K562 (cell line): ENCODE data around the gene NOD1. TPM values are rescaled to one million over a fixed set of nuclear protein-coding genes. Genes with fewer than 3 reads are reported as not detected.

Experiments
- NFRKB ChIP-seq: fragments of 450-650 bp; IDR thresholded peaks from 2 replicates; pipeline ENCODE4 v1.6.1; 2016; ENCODE audit warnings: low read depth
- ZC3H4 ChIP-seq: sonication (generic); formaldehyde crosslinking; IDR thresholded peaks from 2 replicates; pipeline ENCODE4 v1.9.0; 2021; ENCODE audit warnings: missing genetic modification reagents, borderline replicate concordance
- polyA plus RNA-seq, 8 experiments: library from polyadenylated mRNA; depleted of rRNA in 4 of 8; stranded (reverse) in 5 of 8; unstranded in 3 of 8; fragments of >200 nt; fragmentation: Nextera tagmentation in 2 of 8; fragmentation: Illumina TruSeq in 1 of 8; extraction: Ambion mirVana in 2 of 8; extraction: Trizol in 1 of 8; gene quantifications; 2 replicates each; pipeline versions ENCODE4 v1.2.1 to v1.2.3, GENCODE V29; 2011 to 2014; ENCODE audit warnings: inconsistent platforms in 1 of 8, missing spikeins in 1 of 8
- total RNA-seq, 7 experiments: library from RNA; depleted of rRNA in 6 of 7; stranded (reverse); fragments of >200 nt in 6 of 7; fragmentation: Illumina TruSeq in 2 of 7; extraction: Trizol in 2 of 7; gene quantifications; 2 replicates each; pipeline versions ENCODE4 v1.2.1 to v1.2.3, GENCODE V29; 2011 to 2021; ENCODE audit warnings: low replicate concordance in 1 of 7
- TF ChIP-seq, protein P1 (sequence below): fragments of 450-650 bp; IDR thresholded peaks from 2 replicates; pipeline ENCODE4 v1.6.1; 2016; ENCODE audit warnings: mild to moderate bottlenecking, moderate library complexity
- TF ChIP-seq, protein P2 (sequence below): fragments of 450-650 bp; formaldehyde crosslinking; IDR thresholded peaks from 2 replicates; pipeline ENCODE4 v1.4.0; 2020; ENCODE audit warnings: mild to moderate bottlenecking, moderate library complexity

Gene NOD1
- total and polyA plus RNA-seq, 9 of the 15 experiments (the other 6 are each of a cell fraction or from before 2014, with no cell fraction given), result 0.34 to 7.1 (median 4.7) TPM

DNA sequence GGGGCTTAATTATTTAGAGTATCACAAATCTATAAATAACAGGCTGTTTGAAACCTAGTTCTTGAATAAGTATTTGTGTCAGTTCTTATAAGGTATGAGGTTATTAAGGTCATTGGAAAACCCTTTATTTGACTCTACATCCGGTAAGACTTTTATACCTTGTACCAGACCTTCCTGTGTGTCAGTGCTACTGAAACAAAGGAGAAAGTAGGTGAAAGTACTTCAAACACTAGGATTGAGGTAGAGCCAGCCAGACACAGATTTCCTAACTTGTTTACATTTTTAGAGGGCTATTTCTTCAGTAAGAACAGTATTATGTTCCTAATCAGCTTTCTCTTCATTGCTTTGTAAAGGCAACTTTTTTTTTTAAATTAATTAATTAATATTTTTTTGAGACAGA, 100.3 kb downstream of the NOD1 start (continued):
- TF ChIP-seq, protein P1, sequence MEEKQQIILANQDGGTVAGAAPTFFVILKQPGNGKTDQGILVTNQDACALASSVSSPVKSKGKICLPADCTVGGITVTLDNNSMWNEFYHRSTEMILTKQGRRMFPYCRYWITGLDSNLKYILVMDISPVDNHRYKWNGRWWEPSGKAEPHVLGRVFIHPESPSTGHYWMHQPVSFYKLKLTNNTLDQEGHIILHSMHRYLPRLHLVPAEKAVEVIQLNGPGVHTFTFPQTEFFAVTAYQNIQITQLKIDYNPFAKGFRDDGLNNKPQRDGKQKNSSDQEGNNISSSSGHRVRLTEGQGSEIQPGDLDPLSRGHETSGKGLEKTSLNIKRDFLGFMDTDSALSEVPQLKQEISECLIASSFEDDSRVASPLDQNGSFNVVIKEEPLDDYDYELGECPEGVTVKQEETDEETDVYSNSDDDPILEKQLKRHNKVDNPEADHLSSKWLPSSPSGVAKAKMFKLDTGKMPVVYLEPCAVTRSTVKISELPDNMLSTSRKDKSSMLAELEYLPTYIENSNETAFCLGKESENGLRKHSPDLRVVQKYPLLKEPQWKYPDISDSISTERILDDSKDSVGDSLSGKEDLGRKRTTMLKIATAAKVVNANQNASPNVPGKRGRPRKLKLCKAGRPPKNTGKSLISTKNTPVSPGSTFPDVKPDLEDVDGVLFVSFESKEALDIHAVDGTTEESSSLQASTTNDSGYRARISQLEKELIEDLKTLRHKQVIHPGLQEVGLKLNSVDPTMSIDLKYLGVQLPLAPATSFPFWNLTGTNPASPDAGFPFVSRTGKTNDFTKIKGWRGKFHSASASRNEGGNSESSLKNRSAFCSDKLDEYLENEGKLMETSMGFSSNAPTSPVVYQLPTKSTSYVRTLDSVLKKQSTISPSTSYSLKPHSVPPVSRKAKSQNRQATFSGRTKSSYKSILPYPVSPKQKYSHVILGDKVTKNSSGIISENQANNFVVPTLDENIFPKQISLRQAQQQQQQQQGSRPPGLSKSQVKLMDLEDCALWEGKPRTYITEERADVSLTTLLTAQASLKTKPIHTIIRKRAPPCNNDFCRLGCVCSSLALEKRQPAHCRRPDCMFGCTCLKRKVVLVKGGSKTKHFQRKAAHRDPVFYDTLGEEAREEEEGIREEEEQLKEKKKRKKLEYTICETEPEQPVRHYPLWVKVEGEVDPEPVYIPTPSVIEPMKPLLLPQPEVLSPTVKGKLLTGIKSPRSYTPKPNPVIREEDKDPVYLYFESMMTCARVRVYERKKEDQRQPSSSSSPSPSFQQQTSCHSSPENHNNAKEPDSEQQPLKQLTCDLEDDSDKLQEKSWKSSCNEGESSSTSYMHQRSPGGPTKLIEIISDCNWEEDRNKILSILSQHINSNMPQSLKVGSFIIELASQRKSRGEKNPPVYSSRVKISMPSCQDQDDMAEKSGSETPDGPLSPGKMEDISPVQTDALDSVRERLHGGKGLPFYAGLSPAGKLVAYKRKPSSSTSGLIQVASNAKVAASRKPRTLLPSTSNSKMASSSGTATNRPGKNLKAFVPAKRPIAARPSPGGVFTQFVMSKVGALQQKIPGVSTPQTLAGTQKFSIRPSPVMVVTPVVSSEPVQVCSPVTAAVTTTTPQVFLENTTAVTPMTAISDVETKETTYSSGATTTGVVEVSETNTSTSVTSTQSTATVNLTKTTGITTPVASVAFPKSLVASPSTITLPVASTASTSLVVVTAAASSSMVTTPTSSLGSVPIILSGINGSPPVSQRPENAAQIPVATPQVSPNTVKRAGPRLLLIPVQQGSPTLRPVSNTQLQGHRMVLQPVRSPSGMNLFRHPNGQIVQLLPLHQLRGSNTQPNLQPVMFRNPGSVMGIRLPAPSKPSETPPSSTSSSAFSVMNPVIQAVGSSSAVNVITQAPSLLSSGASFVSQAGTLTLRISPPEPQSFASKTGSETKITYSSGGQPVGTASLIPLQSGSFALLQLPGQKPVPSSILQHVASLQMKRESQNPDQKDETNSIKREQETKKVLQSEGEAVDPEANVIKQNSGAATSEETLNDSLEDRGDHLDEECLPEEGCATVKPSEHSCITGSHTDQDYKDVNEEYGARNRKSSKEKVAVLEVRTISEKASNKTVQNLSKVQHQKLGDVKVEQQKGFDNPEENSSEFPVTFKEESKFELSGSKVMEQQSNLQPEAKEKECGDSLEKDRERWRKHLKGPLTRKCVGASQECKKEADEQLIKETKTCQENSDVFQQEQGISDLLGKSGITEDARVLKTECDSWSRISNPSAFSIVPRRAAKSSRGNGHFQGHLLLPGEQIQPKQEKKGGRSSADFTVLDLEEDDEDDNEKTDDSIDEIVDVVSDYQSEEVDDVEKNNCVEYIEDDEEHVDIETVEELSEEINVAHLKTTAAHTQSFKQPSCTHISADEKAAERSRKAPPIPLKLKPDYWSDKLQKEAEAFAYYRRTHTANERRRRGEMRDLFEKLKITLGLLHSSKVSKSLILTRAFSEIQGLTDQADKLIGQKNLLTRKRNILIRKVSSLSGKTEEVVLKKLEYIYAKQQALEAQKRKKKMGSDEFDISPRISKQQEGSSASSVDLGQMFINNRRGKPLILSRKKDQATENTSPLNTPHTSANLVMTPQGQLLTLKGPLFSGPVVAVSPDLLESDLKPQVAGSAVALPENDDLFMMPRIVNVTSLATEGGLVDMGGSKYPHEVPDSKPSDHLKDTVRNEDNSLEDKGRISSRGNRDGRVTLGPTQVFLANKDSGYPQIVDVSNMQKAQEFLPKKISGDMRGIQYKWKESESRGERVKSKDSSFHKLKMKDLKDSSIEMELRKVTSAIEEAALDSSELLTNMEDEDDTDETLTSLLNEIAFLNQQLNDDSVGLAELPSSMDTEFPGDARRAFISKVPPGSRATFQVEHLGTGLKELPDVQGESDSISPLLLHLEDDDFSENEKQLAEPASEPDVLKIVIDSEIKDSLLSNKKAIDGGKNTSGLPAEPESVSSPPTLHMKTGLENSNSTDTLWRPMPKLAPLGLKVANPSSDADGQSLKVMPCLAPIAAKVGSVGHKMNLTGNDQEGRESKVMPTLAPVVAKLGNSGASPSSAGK, result no peak
- no peak for TF ChIP-seq NFRKB
- TF ChIP-seq, protein P2, sequence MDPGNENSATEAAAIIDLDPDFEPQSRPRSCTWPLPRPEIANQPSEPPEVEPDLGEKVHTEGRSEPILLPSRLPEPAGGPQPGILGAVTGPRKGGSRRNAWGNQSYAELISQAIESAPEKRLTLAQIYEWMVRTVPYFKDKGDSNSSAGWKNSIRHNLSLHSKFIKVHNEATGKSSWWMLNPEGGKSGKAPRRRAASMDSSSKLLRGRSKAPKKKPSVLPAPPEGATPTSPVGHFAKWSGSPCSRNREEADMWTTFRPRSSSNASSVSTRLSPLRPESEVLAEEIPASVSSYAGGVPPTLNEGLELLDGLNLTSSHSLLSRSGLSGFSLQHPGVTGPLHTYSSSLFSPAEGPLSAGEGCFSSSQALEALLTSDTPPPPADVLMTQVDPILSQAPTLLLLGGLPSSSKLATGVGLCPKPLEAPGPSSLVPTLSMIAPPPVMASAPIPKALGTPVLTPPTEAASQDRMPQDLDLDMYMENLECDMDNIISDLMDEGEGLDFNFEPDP (CRISPR knock-in tag), result no peak
- TF ChIP-seq ZC3H4, result no peak

Other genes starting within 250 kb of the NOD1 start
- 13.9 and 18.1 TPM in 2 replicates for gene ZNRF2, start 194.2 kb downstream of the NOD1 start, total RNA-seq (2014; rRNA removed)
- 6.8 and 8.1 TPM in 2 replicates for gene ZNRF2, start 194.2 kb downstream of the NOD1 start, total RNA-seq (2014; rRNA removed; fragmentation: Illumina TruSeq; extraction: Trizol)
- gene ZNRF2, start 194.2 kb downstream of the NOD1 start, total RNA-seq (2015; rRNA removed; fragmentation: Illumina TruSeq; extraction: Trizol), result 5.2 and 5.9 TPM in 2 replicates
- 8.3 and 9.4 TPM in 2 replicates for gene ZNRF2, start 194.2 kb downstream of the NOD1 start, total RNA-seq (2021)
- gene ZNRF2, start 194.2 kb downstream of the NOD1 start, polyA plus RNA-seq (2011; rRNA removed), result 4.1 and 5.5 TPM in 2 replicates
- gene ZNRF2, start 194.2 kb downstream of the NOD1 start, polyA plus RNA-seq (2014; fragmentation: Illumina TruSeq; extraction: Trizol), result 4.7 and 5.5 TPM in 2 replicates
- gene ZNRF2, start 194.2 kb downstream of the NOD1 start, polyA plus RNA-seq (2014; fragmentation: Nextera tagmentation; extraction: Ambion mirVana), result 1 to 10 TPM; 1.1 to 1.2 TPM
- gene ZNRF2, start 194.2 kb downstream of the NOD1 start, polyA plus RNA-seq (2014; rRNA removed), result 4.7 and 4.9 TPM in 2 replicates
- 109 and 110 TPM in 2 replicates for gene GGCT, start 26.0 kb upstream of the NOD1 start, total RNA-seq (2014; rRNA removed)
- 157 and 168 TPM in 2 replicates for gene GGCT, start 26.0 kb upstream of the NOD1 start, total RNA-seq (2014; rRNA removed; fragmentation: Illumina TruSeq; extraction: Trizol)
- gene GGCT, start 26.0 kb upstream of the NOD1 start, total RNA-seq (2015; rRNA removed; fragmentation: Illumina TruSeq; extraction: Trizol), result 119 and 136 TPM in 2 replicates
- 97.1 and 98.3 TPM in 2 replicates for gene GGCT, start 26.0 kb upstream of the NOD1 start, total RNA-seq (2021)
- gene GGCT, start 26.0 kb upstream of the NOD1 start, polyA plus RNA-seq (2011; rRNA removed), result 58.6 and 79.0 TPM in 2 replicates
- gene GGCT, start 26.0 kb upstream of the NOD1 start, polyA plus RNA-seq (2014; fragmentation: Illumina TruSeq; extraction: Trizol), result 127 and 133 TPM in 2 replicates
- 100 to 1,000 TPM; 285 to 349 TPM for gene GGCT, start 26.0 kb upstream of the NOD1 start, polyA plus RNA-seq (2014; fragmentation: Nextera tagmentation; extraction: Ambion mirVana)
- 174 and 176 TPM in 2 replicates for gene GGCT, start 26.0 kb upstream of the NOD1 start, polyA plus RNA-seq (2014; rRNA removed)
- 142 and 196 TPM in 2 replicates for gene GARS1, start 116.1 kb upstream of the NOD1 start, total RNA-seq (2014; rRNA removed)
- gene GARS1, start 116.1 kb upstream of the NOD1 start, total RNA-seq (2014; rRNA removed; fragmentation: Illumina TruSeq; extraction: Trizol), result 272 and 300 TPM in 2 replicates
- gene GARS1, start 116.1 kb upstream of the NOD1 start, total RNA-seq (2015; rRNA removed; fragmentation: Illumina TruSeq; extraction: Trizol), result 147 TPM in 2 replicates
- 270 and 312 TPM in 2 replicates for gene GARS1, start 116.1 kb upstream of the NOD1 start, total RNA-seq (2021)
- 391 and 636 TPM in 2 replicates for gene GARS1, start 116.1 kb upstream of the NOD1 start, polyA plus RNA-seq (2011; rRNA removed)
- gene GARS1, start 116.1 kb upstream of the NOD1 start, polyA plus RNA-seq (2014; fragmentation: Illumina TruSeq; extraction: Trizol), result 650 and 769 TPM in 2 replicates
- 100 to 1,000 TPM; 205 to 227 TPM for gene GARS1, start 116.1 kb upstream of the NOD1 start, polyA plus RNA-seq (2014; fragmentation: Nextera tagmentation; extraction: Ambion mirVana)
- gene GARS1, start 116.1 kb upstream of the NOD1 start, polyA plus RNA-seq (2014; rRNA removed), result 234 and 319 TPM in 2 replicates
- not detected in 2 replicates for gene CRHR2, start 203.7 kb upstream of the NOD1 start, total RNA-seq (2014; rRNA removed)
- not detected in 2 replicates for gene CRHR2, start 203.7 kb upstream of the NOD1 start, total RNA-seq (2014; rRNA removed; fragmentation: Illumina TruSeq; extraction: Trizol)
- gene CRHR2, start 203.7 kb upstream of the NOD1 start, total RNA-seq (2015; rRNA removed; fragmentation: Illumina TruSeq; extraction: Trizol), result not detected in 2 replicates
- not detected in 2 replicates for gene CRHR2, start 203.7 kb upstream of the NOD1 start, total RNA-seq (2021)
- not detected in 2 replicates for gene CRHR2, start 203.7 kb upstream of the NOD1 start, polyA plus RNA-seq (2011; rRNA removed)
- gene CRHR2, start 203.7 kb upstream of the NOD1 start, polyA plus RNA-seq (2014; fragmentation: Illumina TruSeq; extraction: Trizol), result not detected in 2 replicates
- not detected for gene CRHR2, start 203.7 kb upstream of the NOD1 start, polyA plus RNA-seq (2014; fragmentation: Nextera tagmentation; extraction: Ambion mirVana)
- not detected in 2 replicates for gene CRHR2, start 203.7 kb upstream of the NOD1 start, polyA plus RNA-seq (2014; rRNA removed)